Measurements from ENCODE around the gene MYO9B.

The MYO9B gene

DNA sequence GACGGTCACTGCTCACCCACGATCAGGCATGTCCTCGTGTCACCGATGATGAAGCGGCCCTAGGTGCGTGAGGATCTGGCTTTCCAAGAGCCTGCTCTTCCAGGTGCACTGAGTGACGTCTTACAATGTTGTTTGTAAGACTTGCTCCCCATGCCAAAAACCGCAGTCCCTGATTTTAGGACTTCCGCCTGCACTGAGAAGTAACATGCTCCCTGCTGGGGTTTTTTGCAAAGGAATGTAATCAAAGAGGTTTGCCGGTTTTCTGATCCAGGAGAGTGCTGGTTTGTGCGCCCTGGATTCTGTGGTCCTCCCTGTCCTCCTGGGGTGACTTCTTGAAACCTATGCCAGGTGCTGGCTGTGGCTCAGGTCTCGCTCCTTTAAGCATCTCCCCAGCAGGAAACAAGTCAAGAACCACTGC lies 38.8 kb downstream of the MYO9B start:
- no peaks in the 10 kb centered on the region for H3K9me3 ChIP-seq (ENCODE audit: insufficient read depth, low read length, severe bottlenecking)
- ATAC-seq (ENCODE audit: insufficient read depth, low read depth), result no peak
- no peaks in the 10 kb centered on the region for H3K27me3 ChIP-seq (ENCODE audit: insufficient read depth, low read length, poor library complexity)
- peaks cover 62% of the 10 kb centered on the region for H3K36me3 ChIP-seq (ENCODE audit: insufficient read depth, low read length)
- H4K20me1 ChIP-seq (ENCODE audit: insufficient read depth, low read length), result peaks cover 62% of the 10 kb centered on the region
- H2AFZ ChIP-seq (ENCODE audit: low read depth, low read length), result no peak overlapping the region
- TF ChIP-seq, protein P1, sequence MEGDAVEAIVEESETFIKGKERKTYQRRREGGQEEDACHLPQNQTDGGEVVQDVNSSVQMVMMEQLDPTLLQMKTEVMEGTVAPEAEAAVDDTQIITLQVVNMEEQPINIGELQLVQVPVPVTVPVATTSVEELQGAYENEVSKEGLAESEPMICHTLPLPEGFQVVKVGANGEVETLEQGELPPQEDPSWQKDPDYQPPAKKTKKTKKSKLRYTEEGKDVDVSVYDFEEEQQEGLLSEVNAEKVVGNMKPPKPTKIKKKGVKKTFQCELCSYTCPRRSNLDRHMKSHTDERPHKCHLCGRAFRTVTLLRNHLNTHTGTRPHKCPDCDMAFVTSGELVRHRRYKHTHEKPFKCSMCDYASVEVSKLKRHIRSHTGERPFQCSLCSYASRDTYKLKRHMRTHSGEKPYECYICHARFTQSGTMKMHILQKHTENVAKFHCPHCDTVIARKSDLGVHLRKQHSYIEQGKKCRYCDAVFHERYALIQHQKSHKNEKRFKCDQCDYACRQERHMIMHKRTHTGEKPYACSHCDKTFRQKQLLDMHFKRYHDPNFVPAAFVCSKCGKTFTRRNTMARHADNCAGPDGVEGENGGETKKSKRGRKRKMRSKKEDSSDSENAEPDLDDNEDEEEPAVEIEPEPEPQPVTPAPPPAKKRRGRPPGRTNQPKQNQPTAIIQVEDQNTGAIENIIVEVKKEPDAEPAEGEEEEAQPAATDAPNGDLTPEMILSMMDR (IDR thresholded peaks at IDR 0.05; ENCODE audit: borderline replicate concordance, extremely low read depth, low read length, poor library complexity, severe bottlenecking), result no peak
- no peak for TF ChIP-seq EZH2 (IDR thresholded peaks at IDR 0.05; ENCODE audit: borderline replicate concordance, low read depth, low read length, severe bottlenecking)
- no peak overlapping the region for H3K4me2 ChIP-seq (ENCODE audit: insufficient read depth, low read length)
- H3K9ac ChIP-seq (ENCODE audit: low read depth, low read length), result no peak overlapping the region
- no peak overlapping the region for H3K27ac ChIP-seq (ENCODE audit: low read length)
- H3K79me2 ChIP-seq (ENCODE audit: insufficient read depth, low read length), result peaks cover 67% of the 10 kb centered on the region
- H3K4me3 ChIP-seq (ENCODE audit: low read depth in 1 of 2, low read length in 2 of 2), result no peak overlapping the region
- H3K4me1 ChIP-seq (ENCODE audit: insufficient read depth, low read length), result no peaks in the 10 kb centered on the region
- DNase-seq, result no peak

DNA sequence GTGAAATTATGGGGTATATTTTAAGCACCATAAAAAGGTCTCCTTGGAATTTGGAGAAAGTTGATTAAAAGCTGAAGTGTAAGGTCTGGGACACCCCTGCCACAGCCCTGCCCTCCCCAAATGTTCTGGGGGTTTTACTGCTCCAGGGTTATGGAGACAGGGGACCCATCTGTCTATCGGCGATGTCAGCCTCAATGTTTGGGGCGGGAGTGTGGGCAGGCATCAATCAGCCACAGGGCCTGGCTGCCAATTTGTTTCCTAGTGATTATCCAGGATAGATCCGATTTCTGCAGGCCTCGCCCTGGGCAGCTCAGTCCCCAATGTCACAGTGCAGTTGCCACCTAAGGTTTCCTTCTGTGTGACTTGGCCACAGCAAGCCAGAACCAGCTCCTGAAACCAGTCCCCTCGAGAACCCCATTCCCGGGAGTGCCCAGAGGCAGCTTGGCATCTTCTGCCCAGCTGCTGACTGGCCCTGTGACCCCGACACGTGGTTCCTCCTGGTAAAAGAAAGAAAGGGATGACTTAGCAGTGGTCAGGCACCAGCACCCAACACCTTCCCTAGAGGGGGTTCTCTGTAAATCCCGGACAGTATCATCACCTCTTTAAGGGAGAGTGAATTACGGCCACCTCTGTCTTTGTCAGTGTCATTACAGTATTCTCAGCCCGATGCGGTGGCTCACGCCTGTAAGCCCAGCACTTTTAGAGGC lies 41.6 kb downstream of the MYO9B start:
- no peak overlapping the region for H3K4me2 ChIP-seq (ENCODE audit: insufficient read depth, low read length)
- H3K27ac ChIP-seq (ENCODE audit: low read length), result no peak overlapping the region
- ATAC-seq (ENCODE audit: insufficient read depth, low read depth) (no peak), DNase-seq (no peak)
- TF ChIP-seq, protein P1 (IDR thresholded peaks at IDR 0.05; ENCODE audit: borderline replicate concordance, extremely low read depth, low read length, poor library complexity, severe bottlenecking), result no peak
- no peak for TF ChIP-seq EZH2 (IDR thresholded peaks at IDR 0.05; ENCODE audit: borderline replicate concordance, low read depth, low read length, severe bottlenecking)
- H3K4me3 ChIP-seq (ENCODE audit: low read depth in 1 of 2, low read length in 2 of 2), result no peak overlapping the region
- H3K27me3 ChIP-seq (ENCODE audit: insufficient read depth, low read length, poor library complexity), result no peaks in the 10 kb centered on the region
- no peak overlapping the region for H3K9ac ChIP-seq (ENCODE audit: low read depth, low read length)
- peaks cover 42% of the 10 kb centered on the region for H3K36me3 ChIP-seq (ENCODE audit: insufficient read depth, low read length)
- no peak overlapping the region for H2AFZ ChIP-seq (ENCODE audit: low read depth, low read length)
- H3K4me1 ChIP-seq (ENCODE audit: insufficient read depth, low read length), result no peaks in the 10 kb centered on the region
- H4K20me1 ChIP-seq (ENCODE audit: insufficient read depth, low read length), result peaks cover 38% of the 10 kb centered on the region; the same call in 1 of the 2 replicates
- no peaks in the 10 kb centered on the region for H3K9me3 ChIP-seq (ENCODE audit: insufficient read depth, low read length, severe bottlenecking)
- peaks cover 59% of the 10 kb centered on the region for H3K79me2 ChIP-seq (ENCODE audit: insufficient read depth, low read length)

DNA sequence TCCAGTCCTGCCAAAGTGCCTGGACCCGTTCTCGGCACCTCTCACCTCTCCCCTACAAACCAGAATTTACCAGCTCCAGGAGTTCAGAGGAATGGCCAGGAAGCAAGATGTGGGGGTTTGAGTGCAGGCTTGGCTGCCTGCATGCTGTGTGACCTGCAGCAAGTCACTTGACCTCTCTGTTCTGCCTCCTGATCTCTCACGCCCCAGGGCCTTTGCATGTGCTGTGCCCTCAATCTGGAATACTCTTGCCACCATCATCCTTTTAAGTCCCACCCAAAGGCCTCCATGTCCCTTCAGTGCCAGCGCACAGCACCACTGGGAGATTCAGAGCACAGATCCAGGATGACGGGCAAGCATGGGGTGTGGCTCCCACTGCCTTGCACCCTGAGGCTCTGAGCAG lies 43.4 kb downstream of the MYO9B start:
- ATAC-seq (ENCODE audit: insufficient read depth, low read depth) (no peak), DNase-seq (no peak)
- peaks cover 20% of the 10 kb centered on the region; the same call in 1 of the 2 replicates for H4K20me1 ChIP-seq (ENCODE audit: insufficient read depth, low read length)
- no peaks in the 10 kb centered on the region for H3K27me3 ChIP-seq (ENCODE audit: insufficient read depth, low read length, poor library complexity)
- no peak overlapping the region for H3K4me3 ChIP-seq (ENCODE audit: low read depth in 1 of 2, low read length in 2 of 2)
- H3K4me1 ChIP-seq (ENCODE audit: insufficient read depth, low read length), result no peaks in the 10 kb centered on the region
- no peak overlapping the region for H3K9ac ChIP-seq (ENCODE audit: low read depth, low read length)
- peaks cover 32% of the 10 kb centered on the region for H3K36me3 ChIP-seq (ENCODE audit: insufficient read depth, low read length)
- H3K79me2 ChIP-seq (ENCODE audit: insufficient read depth, low read length), result peaks cover 45% of the 10 kb centered on the region
- H3K4me2 ChIP-seq (ENCODE audit: insufficient read depth, low read length), result no peak overlapping the region
- TF ChIP-seq, protein P1 (IDR thresholded peaks at IDR 0.05; ENCODE audit: borderline replicate concordance, extremely low read depth, low read length, poor library complexity, severe bottlenecking), result no peak
- no peak for TF ChIP-seq EZH2 (IDR thresholded peaks at IDR 0.05; ENCODE audit: borderline replicate concordance, low read depth, low read length, severe bottlenecking)
- H3K9me3 ChIP-seq (ENCODE audit: insufficient read depth, low read length, severe bottlenecking), result no peaks in the 10 kb centered on the region
- no peak overlapping the region for H2AFZ ChIP-seq (ENCODE audit: low read depth, low read length)
- no peak overlapping the region for H3K27ac ChIP-seq (ENCODE audit: low read length)

Measured in DND-41 (cell line).